Mammary epithelial cell (primary cell): ENCODE results near the gene INO80.

Source experiments
- EZH2 ChIP-seq: IDR thresholded peaks from 2 replicates; pipeline ENCODE4 v1.6.1; 2012; ENCODE audit warnings: low read length, inconsistent platforms, borderline replicate concordance
- TF ChIP-seq, protein P1 (sequence below), 2 donors: IDR thresholded peaks in 1 of 2; conservative IDR thresholded peaks in 1 of 2; 2 replicates each; pipeline ENCODE4 v1.5.1; 2011 to 2012; ENCODE audit warnings: inconsistent platforms in 2 of 2, low read length in 2 of 2, mild to moderate bottlenecking in 2 of 2, control low read depth in 1 of 2, low read depth in 1 of 2; ENCODE audit not compliant: insufficient read depth in 1 of 2; ENCODE audit errors: extremely low read depth in 1 of 2

DNA sequence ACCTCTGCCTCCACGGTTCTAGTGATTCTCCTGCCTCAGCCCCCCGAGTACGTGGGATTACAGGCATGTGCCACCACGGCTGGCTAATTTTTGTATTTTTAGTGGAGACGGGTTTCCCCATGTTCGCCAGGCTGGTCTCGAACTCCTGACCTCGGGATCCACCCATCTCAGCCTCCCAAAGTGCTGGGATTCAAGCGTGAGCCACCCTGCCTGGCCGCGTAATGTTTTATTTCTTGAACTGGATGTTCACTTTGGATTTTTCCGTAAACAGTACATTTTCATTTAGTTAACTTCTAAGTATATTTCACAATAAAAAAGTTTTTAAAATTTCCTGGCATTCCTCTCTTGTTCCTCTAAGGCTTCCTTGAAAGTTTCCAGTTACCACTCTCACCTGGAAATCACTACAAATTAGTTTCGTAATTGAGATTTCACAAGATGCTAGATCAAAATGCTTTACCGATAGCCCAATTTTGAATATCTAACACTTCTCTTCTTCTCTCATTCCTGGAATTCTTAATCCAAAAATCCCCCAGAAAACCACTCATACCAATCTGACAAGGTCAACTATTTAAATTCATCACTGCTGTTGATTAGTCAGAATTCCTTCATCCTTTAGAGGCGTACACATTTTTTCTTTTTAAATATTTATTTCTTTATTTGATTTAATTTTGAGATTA lies 44.7 kb upstream of the INO80 start:
- TF ChIP-seq, protein P1, sequence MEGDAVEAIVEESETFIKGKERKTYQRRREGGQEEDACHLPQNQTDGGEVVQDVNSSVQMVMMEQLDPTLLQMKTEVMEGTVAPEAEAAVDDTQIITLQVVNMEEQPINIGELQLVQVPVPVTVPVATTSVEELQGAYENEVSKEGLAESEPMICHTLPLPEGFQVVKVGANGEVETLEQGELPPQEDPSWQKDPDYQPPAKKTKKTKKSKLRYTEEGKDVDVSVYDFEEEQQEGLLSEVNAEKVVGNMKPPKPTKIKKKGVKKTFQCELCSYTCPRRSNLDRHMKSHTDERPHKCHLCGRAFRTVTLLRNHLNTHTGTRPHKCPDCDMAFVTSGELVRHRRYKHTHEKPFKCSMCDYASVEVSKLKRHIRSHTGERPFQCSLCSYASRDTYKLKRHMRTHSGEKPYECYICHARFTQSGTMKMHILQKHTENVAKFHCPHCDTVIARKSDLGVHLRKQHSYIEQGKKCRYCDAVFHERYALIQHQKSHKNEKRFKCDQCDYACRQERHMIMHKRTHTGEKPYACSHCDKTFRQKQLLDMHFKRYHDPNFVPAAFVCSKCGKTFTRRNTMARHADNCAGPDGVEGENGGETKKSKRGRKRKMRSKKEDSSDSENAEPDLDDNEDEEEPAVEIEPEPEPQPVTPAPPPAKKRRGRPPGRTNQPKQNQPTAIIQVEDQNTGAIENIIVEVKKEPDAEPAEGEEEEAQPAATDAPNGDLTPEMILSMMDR (conservative IDR thresholded peaks at IDR 0.05 in 1 of 2, IDR thresholded peaks at IDR 0.05 in 1 of 2; ENCODE audit: extremely low read depth in 1 of 2, insufficient read depth in 1 of 2, low read depth in 1 of 2, low read length in 2 of 2): no peak
- no peak for TF ChIP-seq EZH2
